NCI-H146 treated with DMSO at 0.1 percent for 48 hours (cell line): Measurements from ENCODE around the gene ADSS2.

Experiments
- DNase-seq: peaks from one replicate; lab custom pipeline; 2025; ENCODE audit not compliant: unreplicated experiment; lab: John Stamatoyannopoulos, UW

The ADSS2 gene

GRCh38 chr1:244445320-244446181 lies 6.2 kb downstream of the ADSS2 start:
- no peak for DNase-seq

GRCh38 chr1:244444854-244445253 lies 6.9 kb downstream of the ADSS2 start:
- DNase-seq = no peak

GRCh38 chr1:244442850-244443249 lies 8.9 kb downstream of the ADSS2 start:
- DNase-seq = no peak

- DNase-seq = no peak
Observed at GRCh38 chr1:244439391-244440032, 12.2 kb downstream of the ADSS2 start.

GRCh38 chr1:244437086-244437468 lies 14.6 kb downstream of the ADSS2 start:
- no peak for DNase-seq

GRCh38 chr1:244436336-244437085 lies 15.2 kb downstream of the ADSS2 start:
- DNase-seq = no peak

GRCh38 chr1:244435562-244436205 lies 16.0 kb downstream of the ADSS2 start:
- DNase-seq = no peak

- DNase-seq = no peak
Observed at GRCh38 chr1:244431166-244431565, 20.5 kb downstream of the ADSS2 start.

- DNase-seq = no peak
Observed at GRCh38 chr1:244429818-244430217, 21.9 kb downstream of the ADSS2 start.

GRCh38 chr1:244427647-244428046 lies 24.1 kb downstream of the ADSS2 start:
- no peak for DNase-seq

- no peak for DNase-seq
Observed at GRCh38 chr1:244424649-244425334, 26.9 kb downstream of the ADSS2 start.

- DNase-seq = no peak
Observed at GRCh38 chr1:244422174-244422573, 29.5 kb downstream of the ADSS2 start.

- no peak for DNase-seq
Observed at GRCh38 chr1:244419024-244419423, 32.7 kb downstream of the ADSS2 start.

- DNase-seq = no peak
Observed at GRCh38 chr1:244414543-244414942, 37.2 kb downstream of the ADSS2 start.

- no peak for DNase-seq
Observed at GRCh38 chr1:244413736-244414135, 38.0 kb downstream of the ADSS2 start.

GRCh38 chr1:244412176-244412575 lies 39.5 kb downstream of the ADSS2 start:
- DNase-seq = no peak

- no peak for DNase-seq
Observed at GRCh38 chr1:244409701-244410100, 42.0 kb downstream of the ADSS2 start.

- no peak for DNase-seq
Observed at GRCh38 chr1:244406337-244406736, 45.4 kb downstream of the ADSS2 start.

- no peak for DNase-seq
Observed at GRCh38 chr1:244405856-244406255, 45.9 kb downstream of the ADSS2 start.

- no peak for DNase-seq
Observed at GRCh38 chr1:244403431-244403830, 48.3 kb downstream of the ADSS2 start.

- no peak for DNase-seq
Observed at GRCh38 chr1:244400974-244401373, 50.7 kb downstream of the ADSS2 start.
